Panc1 (cell line): ENCODE results near the gene MYRFL.

ENCODE experiments used
- CTCF ChIP-seq: fragments of 450-650 bp; IDR thresholded peaks from 2 replicates; pipeline ENCODE4 v1.5.1; 2017; ENCODE audit warnings: mild to moderate bottlenecking
- POLR2AphosphoS5 ChIP-seq: IDR thresholded peaks from 2 replicates; pipeline ENCODE4 v1.6.1; 2012; ENCODE audit warnings: mild to moderate bottlenecking, low read depth, low read length, moderate library complexity
- REST ChIP-seq, 2 experiments: IDR thresholded peaks; 2 replicates each; pipeline ENCODE4 v1.6.1; 2011 to 2012; ENCODE audit warnings: low read depth in 2 of 2, control low read depth in 1 of 2, low read length in 1 of 2, mild to moderate bottlenecking in 1 of 2, moderate library complexity in 1 of 2; ENCODE audit not compliant: insufficient read depth in 1 of 2
- SIN3A ChIP-seq: IDR thresholded peaks from 2 replicates; pipeline ENCODE4 v1.6.1; 2012; ENCODE audit warnings: low read depth, mild to moderate bottlenecking, low read length, moderate library complexity, borderline replicate concordance; ENCODE audit not compliant: insufficient read depth

GRCh38 chr12:69844416-69844815, 19.4 kb downstream of the MYRFL start:
- TF ChIP-seq CTCF (no peak), REST (IDR thresholded peaks at IDR 0.05; ENCODE audit: insufficient read depth in 1 of 2, low read depth in 2 of 2, low read length in 1 of 2) (no peak), SIN3A (no peak), POLR2AphosphoS5 (no peak)
